Endothelial cell of hepatic sinusoid (primary cell): ENCODE measurements around the gene GASK1A.
"Not testable (repeated sequence)": the region's sequence is repeated elsewhere in the genome, so short reads cannot be mapped to it uniquely, and the experiment has no call there.

Experiments used
- in situ Hi-C: cut with HindIII; loops from 2 replicates; pipeline ENCODE4 v1.10.0; 2017; ENCODE audit warnings: low sequenced_read_pairs

GASK1A gene

GRCh38 chr3:43055393-43055792 is 76.3 kb downstream of the GASK1A start:
- in situ Hi-C loops, result no loop called here

- in situ Hi-C loops, result no loop called here
Measured at GRCh38 chr3:43055806-43056770, 77.0 kb downstream of the GASK1A start.

- in situ Hi-C loops, result no loop called here
Measured at GRCh38 chr3:43059456-43059855, 80.3 kb downstream of the GASK1A start.

GRCh38 chr3:43061101-43061895 is 82.2 kb downstream of the GASK1A start:
- in situ Hi-C loops, result no loop called here

- in situ Hi-C loops, result no loop called here
Measured at GRCh38 chr3:43062040-43062563, 83.0 kb downstream of the GASK1A start.

- in situ Hi-C loops, result no loop called here
Measured at GRCh38 chr3:43062564-43063040, 83.5 kb downstream of the GASK1A start.

GRCh38 chr3:43063114-43063513 is 84.0 kb downstream of the GASK1A start:
- in situ Hi-C loops, result no loop called here

- in situ Hi-C loops, result not testable (repeated sequence)
Measured at GRCh38 chr3:43070670-43071069, 91.6 kb downstream of the GASK1A start.

GRCh38 chr3:43071313-43071893 is 92.3 kb downstream of the GASK1A start:
- in situ Hi-C loops, result no loop called here

GRCh38 chr3:43072361-43072760 is 93.2 kb downstream of the GASK1A start:
- in situ Hi-C loops, result no loop called here

- in situ Hi-C loops, result no loop called here
Measured at GRCh38 chr3:43073116-43073835, 94.2 kb downstream of the GASK1A start.

GRCh38 chr3:43073836-43074220 is 94.7 kb downstream of the GASK1A start:
- in situ Hi-C loops, result no loop called here

- in situ Hi-C loops, result no loop called here
Measured at GRCh38 chr3:43074482-43074881, 95.4 kb downstream of the GASK1A start.

- in situ Hi-C loops, result no loop called here
Measured at GRCh38 chr3:43074901-43075689, 96.0 kb downstream of the GASK1A start.

GRCh38 chr3:43075904-43076661 is 97.0 kb downstream of the GASK1A start:
- in situ Hi-C loops, result no loop called here

- in situ Hi-C loops, result no loop called here
Measured at GRCh38 chr3:43076857-43077256, 97.7 kb downstream of the GASK1A start.

GRCh38 chr3:43077261-43077660 is 98.2 kb downstream of the GASK1A start:
- in situ Hi-C loops, result no loop called here

GRCh38 chr3:43077707-43078106 is 98.6 kb downstream of the GASK1A start:
- in situ Hi-C loops, result no loop called here
